GM06990 (cell line): ENCODE measurements around the gene CD93.

ENCODE experiments used
- DNase-seq: peaks from one replicate; pipeline ENCODE4 v3.0.0-alpha.2; 2011; ENCODE audit not compliant: insufficient read length; ENCODE audit errors: extremely low read depth
- H3K27me3 ChIP-seq: replicated peaks from 2 replicates; pipeline ENCODE4 v1.6.0; 2011; ENCODE audit warnings: low read length; ENCODE audit not compliant: control insufficient read depth, insufficient read depth
- H3K36me3 ChIP-seq: 2 replicates; pipeline ENCODE4 v1.5.1; 2011; ENCODE audit warnings: low read length; ENCODE audit not compliant: control insufficient read depth, insufficient read depth
- H3K4me3 ChIP-seq: replicated peaks from 2 replicates; pipeline ENCODE4 v1.5.1; 2011; ENCODE audit warnings: low read depth, mild to moderate bottlenecking, control low read depth, low read length
- CTCF ChIP-seq: IDR thresholded peaks from 2 replicates; pipeline ENCODE4 v1.5.1; 2011; ENCODE audit warnings: low read length, control low read depth, mild to moderate bottlenecking, inconsistent platforms; ENCODE audit not compliant: insufficient read depth, poor library complexity, severe bottlenecking

Gene CD93

GRCh38 chr20:23047001-23047737 lies 39.0 kb downstream of the CD93 start:
- no peak overlapping the region for H3K4me3 ChIP-seq
- TF ChIP-seq CTCF, result no peak
- no peaks in the 10 kb centered on the region for H3K36me3 ChIP-seq
- no peak for DNase-seq
- peaks cover 2% of the 10 kb centered on the region; the same call in 1 of the 2 replicates for H3K27me3 ChIP-seq

- no peak for DNase-seq
- Histone ChIP-seq H3K36me3 (no peaks in the 10 kb centered on the region), H3K27me3 (peaks cover 2% of the 10 kb centered on the region; the same call in 1 of the 2 replicates), H3K4me3 (no peak overlapping the region)
- TF ChIP-seq CTCF, result no peak
Observed at GRCh38 chr20:23046431-23046830, 39.7 kb downstream of the CD93 start.

DNA sequence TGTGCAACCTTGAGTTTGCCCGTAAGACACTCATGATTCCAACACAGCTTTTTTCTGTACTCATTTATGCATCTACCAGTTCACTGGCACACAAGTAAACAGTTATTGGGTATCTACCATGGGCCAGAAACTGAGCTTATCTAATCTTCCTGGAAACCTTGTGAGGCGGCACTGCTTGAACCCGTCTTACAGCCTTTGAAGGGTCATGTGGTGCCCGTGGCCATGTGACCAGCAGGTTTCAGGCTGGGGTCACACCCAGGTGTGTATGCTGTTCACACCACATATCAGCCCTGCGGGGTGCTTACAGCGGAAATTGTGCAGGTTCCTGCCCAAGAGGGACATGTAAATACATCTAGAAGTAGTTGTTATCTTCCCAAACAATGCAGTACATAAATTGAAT lies 42.7 kb downstream of the CD93 start:
- H3K27me3 ChIP-seq, result no peaks in the 10 kb centered on the region; the same call in none of the 2 replicates
- H3K4me3 ChIP-seq, result no peak overlapping the region
- no peak for DNase-seq
- H3K36me3 ChIP-seq, result no peaks in the 10 kb centered on the region
- peak; percentile 5 for TF ChIP-seq CTCF

GRCh38 chr20:23042270-23042669 lies 43.9 kb downstream of the CD93 start:
- no peaks in the 10 kb centered on the region; the same call in 1 of the 2 replicates for H3K27me3 ChIP-seq
- DNase-seq, result no peak
- no peak overlapping the region for H3K4me3 ChIP-seq
- no peak for TF ChIP-seq CTCF
- no peaks in the 10 kb centered on the region for H3K36me3 ChIP-seq

DNA sequence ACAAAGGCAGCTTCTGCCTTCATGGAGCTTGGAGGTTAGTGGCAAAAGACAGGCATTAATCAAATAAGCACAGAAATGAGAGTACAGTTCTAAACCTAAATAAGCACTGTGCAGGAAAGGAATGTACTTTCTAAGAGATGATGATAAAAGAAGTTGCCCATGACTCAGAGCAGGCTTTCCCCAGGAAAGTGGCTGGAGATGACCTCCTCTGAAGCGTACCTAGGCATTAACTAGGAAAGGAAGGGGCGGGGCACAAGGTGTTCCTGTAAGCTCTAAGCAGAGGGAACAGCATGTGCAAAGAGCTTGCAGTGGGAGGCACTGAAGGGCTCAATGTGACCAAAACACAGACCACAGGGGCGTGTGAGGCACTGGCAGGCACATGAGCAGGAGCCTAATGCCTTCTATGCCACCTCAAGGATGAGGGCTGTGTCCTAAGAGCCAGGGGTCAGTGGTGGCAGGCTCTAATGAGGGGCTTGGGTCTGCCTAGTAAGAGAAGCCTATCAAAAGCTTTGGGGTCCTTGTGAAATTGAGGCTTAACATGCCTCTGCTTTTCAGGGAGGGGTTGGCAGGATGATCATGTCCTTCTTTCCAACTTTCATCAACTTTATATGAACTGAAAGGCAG lies 46.1 kb downstream of the CD93 start:
- no peak for TF ChIP-seq CTCF
- Histone ChIP-seq H3K36me3 (no peaks in the 10 kb centered on the region), H3K27me3 (no peaks in the 10 kb centered on the region; the same call in 1 of the 2 replicates), H3K4me3 (no peak overlapping the region)
- DNase-seq, result no peak
